Neural cell (in vitro differentiated cells): ENCODE data around the gene DOCK4.

Experiments used
- CTCF ChIP-seq: fragments of 450-650 bp; IDR thresholded peaks from 2 replicates; pipeline ENCODE4 v1.5.1; 2014; ENCODE audit warnings: antibody characterized with exemption, mild to moderate bottlenecking, moderate library complexity; ENCODE audit not compliant: poor library complexity, severe bottlenecking
- EP300 ChIP-seq: fragments of 450-650 bp; conservative IDR thresholded peaks from 2 replicates; pipeline ENCODE4 v1.6.1; 2014; ENCODE audit warnings: antibody characterized with exemption, mild to moderate bottlenecking, moderate library complexity; ENCODE audit not compliant: poor library complexity, severe bottlenecking
- EZH2 ChIP-seq: fragments of 200-600, 300-800 bp; shearing (Covaris generic), sonication (generic); IDR thresholded peaks from 2 replicates; pipeline ENCODE4 v1.6.1; 2014; ENCODE audit warnings: antibody characterized with exemption, low read length, borderline replicate concordance, mild to moderate bottlenecking; ENCODE audit not compliant: insufficient read depth, poor library complexity, severe bottlenecking
- POLR2AphosphoS5 ChIP-seq: IDR thresholded peaks from 2 replicates; pipeline ENCODE4 v1.6.1; 2012
- RAD21 ChIP-seq: fragments of 450-650 bp; conservative IDR thresholded peaks from 2 replicates; pipeline ENCODE4 v1.6.1; 2014; ENCODE audit warnings: antibody characterized with exemption, mild to moderate bottlenecking, moderate library complexity
- SMC3 ChIP-seq: fragments of 450-650 bp; conservative IDR thresholded peaks from 2 replicates; pipeline ENCODE4 v1.6.1; 2014; ENCODE audit warnings: antibody characterized with exemption, mild to moderate bottlenecking, moderate library complexity; ENCODE audit not compliant: poor library complexity

GRCh38 chr7:112074464-112074863, 131.7 kb downstream of the DOCK4 start:
- TF ChIP-seq CTCF = no peak
- TF ChIP-seq POLR2AphosphoS5 = no peak
- TF ChIP-seq RAD21 = no peak
- no peak for TF ChIP-seq EZH2
- no peak for TF ChIP-seq EP300
- TF ChIP-seq SMC3 = no peak
